Activated CD4-positive, CD25-positive, alpha-beta regulatory T cell (primary cell): ENCODE data around the gene NDUFAF8.

Experiments used
- DNase-seq, 4 experiments: peaks; one replicate each; lab custom pipeline; 2025; lab: John Stamatoyannopoulos, UW

NDUFAF8 gene

GRCh38 chr17:81238815-81239713 is at the start of gene NDUFAF8, which contains the start of gene TEPSIN:
TSS of gene NDUFAF8 (plus strand) at chr17:81239318. CDS start at chr17:81239364, 46 bp downstream.
TSS of gene TEPSIN (minus strand) at chr17:81239055. CDS start at chr17:81239033, 22 bp downstream.
- peak; percentile 85 to 92 (median 90) for DNase-seq

GRCh38 chr17:81189670-81190530 is 49.2 kb upstream of the NDUFAF8 start:
- no peak for DNase-seq

- DNase-seq: no peak
Observed at GRCh38 chr17:81190591-81190990, 48.5 kb upstream of the NDUFAF8 start.

- DNase-seq: no peak
Observed at GRCh38 chr17:81191116-81191515, 48.0 kb upstream of the NDUFAF8 start.

GRCh38 chr17:81191646-81192045 is 47.5 kb upstream of the NDUFAF8 start:
- no peak for DNase-seq

GRCh38 chr17:81192386-81193050 is 46.6 kb upstream of the NDUFAF8 start:
- DNase-seq: no peak

GRCh38 chr17:81193051-81193410 is 46.1 kb upstream of the NDUFAF8 start:
- DNase-seq: no peak

- DNase-seq: no peak
Observed at GRCh38 chr17:81193470-81194224, 45.5 kb upstream of the NDUFAF8 start.

GRCh38 chr17:81194225-81194760 is 44.8 kb upstream of the NDUFAF8 start:
- DNase-seq: no peak

GRCh38 chr17:81194941-81195901 is 43.9 kb upstream of the NDUFAF8 start:
- DNase-seq: no peak

- no peak for DNase-seq
Observed at GRCh38 chr17:81195941-81196495, 43.1 kb upstream of the NDUFAF8 start.

GRCh38 chr17:81196505-81197408 is 42.4 kb upstream of the NDUFAF8 start:
- no peak for DNase-seq

GRCh38 chr17:81197409-81197795 is 41.7 kb upstream of the NDUFAF8 start:
- no peak for DNase-seq

GRCh38 chr17:81197831-81198490 is 41.2 kb upstream of the NDUFAF8 start:
- no peak for DNase-seq

- no peak for DNase-seq
Observed at GRCh38 chr17:81198826-81199481, 40.2 kb upstream of the NDUFAF8 start.

GRCh38 chr17:81199482-81199830 is 39.7 kb upstream of the NDUFAF8 start:
- no peak for DNase-seq

- no peak for DNase-seq
Observed at GRCh38 chr17:81200201-81200600, 38.9 kb upstream of the NDUFAF8 start.
